NK-92 (cell line): ENCODE measurements around the gene TNNI3.

ENCODE experiments used
- DNase-seq: peaks from one replicate; lab custom pipeline; 2025; ENCODE audit not compliant: unreplicated experiment; lab: John Stamatoyannopoulos, UW

Gene TNNI3

DNA sequence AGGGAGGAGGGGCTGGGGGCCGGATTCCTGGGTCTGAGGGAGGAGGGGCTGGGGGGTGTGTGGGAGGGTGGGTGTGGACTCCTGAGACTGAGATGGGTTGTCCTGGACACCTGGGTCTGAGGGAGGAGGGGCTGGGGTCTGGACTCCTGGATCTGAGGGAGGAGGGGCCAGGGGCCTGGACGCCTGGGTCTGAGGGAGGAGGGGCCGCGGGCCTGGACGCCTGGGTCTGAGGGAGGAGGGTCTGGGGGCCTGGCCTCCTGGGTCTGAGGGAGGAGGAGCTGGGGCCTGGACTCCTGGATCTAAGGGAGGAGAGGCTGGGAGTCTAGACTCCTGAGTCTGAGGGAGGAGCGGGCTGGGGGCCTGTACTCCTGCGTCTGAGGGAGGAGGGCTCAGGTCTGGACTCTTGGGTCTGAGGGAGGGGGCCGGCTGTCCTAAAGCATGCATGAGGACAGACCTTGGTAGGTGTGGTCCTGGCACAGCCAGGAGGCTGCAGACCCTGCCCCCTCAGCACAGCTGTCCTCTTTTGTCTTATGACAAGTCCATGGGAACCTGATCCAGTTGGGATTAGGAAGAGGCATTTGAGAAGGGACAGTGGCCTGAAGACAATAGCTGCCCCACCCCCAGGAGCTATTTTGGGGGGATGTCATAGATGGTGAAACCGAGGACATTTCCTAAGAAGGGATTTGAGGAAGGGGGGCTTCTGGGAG, 9.8 kb downstream of the TNNI3 start:
- DNase-seq, result no peak

DNA sequence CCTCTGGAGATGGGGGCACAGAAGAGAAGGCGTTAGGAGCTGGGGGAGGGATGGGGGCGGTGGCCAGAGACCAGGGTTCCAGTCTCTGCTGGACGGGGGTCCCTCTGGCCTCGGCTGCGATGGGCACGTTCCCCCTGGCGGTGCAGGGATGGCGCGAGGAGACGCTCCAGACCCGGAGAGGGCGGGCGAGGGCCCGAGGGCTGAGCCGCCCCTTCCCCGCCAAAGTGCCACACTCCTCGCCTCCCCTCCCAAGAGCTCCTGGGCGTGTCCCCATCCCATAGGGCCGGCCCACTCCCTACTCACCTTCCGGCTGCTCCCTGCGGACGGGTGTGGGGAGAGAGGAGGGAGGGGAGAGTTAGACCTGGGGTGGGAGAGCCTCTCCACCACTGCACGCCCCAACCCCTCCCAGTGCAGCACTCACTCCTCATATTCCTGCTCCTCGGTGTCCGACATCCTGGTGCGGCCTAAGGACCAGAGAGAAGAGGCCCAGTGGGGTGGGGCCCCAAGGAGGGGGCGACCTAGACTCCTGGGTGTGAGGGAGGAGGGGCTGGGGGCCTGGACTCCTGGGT, 10.7 kb downstream of the TNNI3 start:
- DNase-seq, result no peak

DNA sequence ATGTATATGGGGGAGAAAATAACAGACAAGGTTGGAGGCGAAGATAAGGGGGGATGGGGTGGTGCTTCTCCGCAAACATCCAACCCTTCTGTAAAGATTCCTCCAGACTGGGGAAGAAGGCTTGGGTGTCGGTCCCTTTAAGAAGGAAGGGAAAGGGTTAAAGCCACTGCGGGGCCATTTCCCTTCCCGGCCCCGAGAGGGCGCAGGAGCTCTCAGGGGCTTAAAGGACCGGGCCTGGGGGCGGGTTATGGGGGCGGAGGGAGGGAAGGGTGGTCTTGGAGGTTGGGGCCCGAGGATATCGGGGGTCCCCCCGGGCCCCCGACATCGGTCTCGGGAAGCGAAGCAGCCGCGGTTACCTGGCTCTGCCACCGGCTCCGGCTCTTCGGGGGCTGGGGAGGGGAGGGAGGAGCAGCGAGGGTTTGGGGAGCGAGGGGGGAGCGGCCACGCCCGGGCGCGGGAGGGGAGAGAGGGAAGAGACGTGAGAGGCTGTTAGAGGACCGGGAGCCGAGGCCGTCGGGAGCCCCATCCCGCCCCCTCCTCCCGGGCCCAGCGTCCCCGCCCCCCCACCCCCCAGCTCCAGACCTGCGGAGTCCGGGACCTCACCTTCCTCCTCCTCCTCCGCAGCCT, 11.3 kb downstream of the TNNI3 start:
- no peak for DNase-seq

GRCh38 chr19:55145232-55145631, 12.3 kb downstream of the TNNI3 start:
- no peak for DNase-seq

DNA sequence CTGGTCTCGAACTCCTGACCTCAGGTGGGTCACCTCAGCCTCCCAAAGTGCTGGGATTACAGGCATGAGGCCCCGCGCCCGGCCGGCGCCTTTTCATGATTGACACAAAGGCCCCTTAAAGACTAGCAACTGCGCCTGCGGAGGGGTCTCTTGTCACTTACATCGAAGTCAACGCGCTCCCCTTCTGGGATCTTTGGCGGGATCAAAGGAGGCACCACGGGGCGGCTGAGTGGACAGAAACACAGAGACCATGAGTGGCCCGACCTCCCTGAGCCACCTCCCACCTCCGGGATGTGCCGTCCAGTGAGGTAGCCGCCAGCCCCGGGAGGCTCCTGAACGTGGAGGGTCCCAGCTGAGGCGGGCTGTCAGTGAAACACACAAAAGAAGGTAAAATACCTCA, 15.8 kb downstream of the TNNI3 start:
- no peak for DNase-seq

GRCh38 chr19:55137915-55138314, 19.6 kb downstream of the TNNI3 start:
- DNase-seq, result no peak

- no peak for DNase-seq
Observed at GRCh38 chr19:55136399-55137102, 21.0 kb downstream of the TNNI3 start.

DNA sequence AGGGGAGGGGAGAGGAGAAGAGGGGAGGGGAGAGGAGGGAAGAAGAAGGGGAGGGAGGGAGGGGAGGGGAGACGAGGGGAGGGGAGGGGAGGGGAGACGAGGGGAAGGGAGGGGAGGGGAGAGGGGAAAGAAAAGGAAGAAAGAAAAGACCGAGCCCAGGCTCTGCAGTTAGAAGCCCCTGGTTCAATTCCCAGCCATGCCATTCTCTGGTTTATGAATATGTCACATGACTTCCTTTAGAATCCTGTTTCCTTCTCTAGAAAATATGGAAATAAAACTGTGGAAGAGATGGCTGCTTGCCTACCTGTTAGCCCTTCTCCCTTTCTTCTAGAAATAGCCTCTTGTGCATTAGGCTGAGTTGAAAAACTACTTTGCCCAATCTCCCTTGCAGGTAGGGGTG, 22.8 kb downstream of the TNNI3 start:
- no peak for DNase-seq

- DNase-seq, result no peak
Observed at GRCh38 chr19:55133639-55134444, 23.7 kb downstream of the TNNI3 start.

DNA sequence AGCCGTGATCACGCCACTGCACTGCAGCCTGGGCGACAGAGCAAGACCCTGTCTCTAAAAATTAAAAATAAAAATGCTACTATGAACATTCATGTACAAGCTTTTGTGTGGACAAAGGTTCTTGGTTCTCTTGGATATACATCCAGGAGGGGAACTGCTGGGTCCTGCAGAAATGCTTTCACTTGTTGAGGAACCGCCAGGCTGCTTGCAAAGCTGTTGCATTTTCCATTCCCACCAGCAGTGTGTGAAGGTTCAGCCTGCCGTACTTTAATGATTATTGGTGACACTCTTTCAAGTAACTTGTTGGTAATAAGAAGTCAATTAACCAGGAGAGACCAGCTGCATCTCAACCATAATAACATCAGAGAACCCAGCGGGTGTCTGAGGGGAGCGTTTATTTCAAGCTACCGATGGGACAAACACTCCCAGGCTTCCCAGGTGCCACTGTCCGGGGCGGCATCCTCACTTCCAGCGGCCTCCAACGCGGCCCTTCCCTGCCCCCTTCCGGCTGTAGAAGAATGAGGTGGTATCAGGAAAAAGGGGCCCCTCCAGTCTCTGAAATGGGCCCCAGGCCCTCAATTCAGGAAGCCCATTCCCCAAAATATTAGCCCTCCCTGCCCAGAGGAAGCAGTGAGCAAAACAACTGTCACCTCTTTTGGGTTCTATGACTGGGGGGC, 24.9 kb downstream of the TNNI3 start:
- DNase-seq, result no peak

GRCh38 chr19:55131421-55131820, 26.1 kb downstream of the TNNI3 start:
- DNase-seq, result no peak

DNA sequence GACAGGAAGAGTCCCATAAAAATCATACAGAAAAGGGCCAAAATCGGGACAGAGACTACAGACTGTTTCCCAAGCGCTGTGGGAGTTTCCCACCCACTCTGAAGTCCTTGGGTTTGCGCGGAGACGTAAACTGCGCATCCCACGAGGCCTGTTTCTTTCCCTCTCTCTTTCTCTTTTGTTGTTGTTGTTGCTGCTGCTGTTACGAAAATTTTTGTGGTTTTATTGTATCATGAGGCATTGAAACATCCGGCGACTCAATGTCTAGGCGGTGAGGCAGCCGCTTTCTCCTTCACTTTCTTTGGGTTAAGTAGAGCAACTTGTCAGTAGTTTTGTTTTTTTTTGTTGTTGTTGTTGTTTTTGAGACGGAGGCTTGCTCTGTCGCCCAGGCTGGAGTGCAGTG, 38.5 kb downstream of the TNNI3 start:
- no peak for DNase-seq

- DNase-seq, result no peak
Observed at GRCh38 chr19:55118401-55118991, 39.0 kb downstream of the TNNI3 start.

- peak; percentile 66 for DNase-seq
Observed at GRCh38 chr19:55117663-55118391, 39.7 kb downstream of the TNNI3 start.

- DNase-seq, result no peak
Observed at GRCh38 chr19:55116859-55117662, 40.5 kb downstream of the TNNI3 start, which contains the start of gene PPP1R12C. TSS of gene PPP1R12C (minus strand) at chr19:55117637. CDS start at chr19:55117543, 94 bp downstream.

- DNase-seq, result no peak
Observed at GRCh38 chr19:55116232-55116858, 41.2 kb downstream of the TNNI3 start.

DNA sequence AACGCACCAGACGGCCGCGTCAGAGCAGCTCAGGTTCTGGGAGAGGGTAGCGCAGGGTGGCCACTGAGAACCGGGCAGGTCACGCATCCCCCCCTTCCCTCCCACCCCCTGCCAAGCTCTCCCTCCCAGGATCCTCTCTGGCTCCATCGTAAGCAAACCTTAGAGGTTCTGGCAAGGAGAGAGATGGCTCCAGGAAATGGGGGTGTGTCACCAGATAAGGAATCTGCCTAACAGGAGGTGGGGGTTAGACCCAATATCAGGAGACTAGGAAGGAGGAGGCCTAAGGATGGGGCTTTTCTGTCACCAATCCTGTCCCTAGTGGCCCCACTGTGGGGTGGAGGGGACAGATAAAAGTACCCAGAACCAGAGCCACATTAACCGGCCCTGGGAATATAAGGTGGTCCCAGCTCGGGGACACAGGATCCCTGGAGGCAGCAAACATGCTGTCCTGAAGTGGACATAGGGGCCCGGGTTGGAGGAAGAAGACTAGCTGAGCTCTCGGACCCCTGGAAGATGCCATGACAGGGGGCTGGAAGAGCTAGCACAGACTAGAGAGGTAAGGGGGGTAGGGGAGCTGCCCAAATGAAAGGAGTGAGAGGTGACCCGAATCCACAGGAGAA, 42.0 kb downstream of the TNNI3 start:
- peak; percentile 100 for DNase-seq
